ENCODE results near the gene CA6. TPM values are rescaled to one million over a fixed set of nuclear protein-coding genes. Genes with fewer than 3 reads are reported as not detected.

CA6 gene
- total RNA-seq, 2 donors from 2014 or later = not detected

- intact Hi-C loops (cut with DNase I) = loop anchor here (5.0 kb wide), 2 partner anchors 91 to 94 kb away; no protein-coding TSS in a partner anchor
- Histone ChIP-seq H3K4me3 (no peak overlapping the region), H3K36me3 (no peaks in the 10 kb centered on the region), H3K27ac (no peak overlapping the region), H3K9ac (ENCODE audit: low read depth in 2 of 2, low read length in 2 of 2) (no peak overlapping the region), H3K4me1 (no peaks in the 10 kb centered on the region), H3K27me3 (no peaks in the 10 kb centered on the region), H3K9me3 (no peaks in the 10 kb centered on the region)
- TF ChIP-seq CTCF (IDR thresholded peaks at IDR 0.05) = no peak
- no peak for DNase-seq
Measured at GRCh38 chr1:9008236-9008635, 62.6 kb downstream of the CA6 start.

DNA sequence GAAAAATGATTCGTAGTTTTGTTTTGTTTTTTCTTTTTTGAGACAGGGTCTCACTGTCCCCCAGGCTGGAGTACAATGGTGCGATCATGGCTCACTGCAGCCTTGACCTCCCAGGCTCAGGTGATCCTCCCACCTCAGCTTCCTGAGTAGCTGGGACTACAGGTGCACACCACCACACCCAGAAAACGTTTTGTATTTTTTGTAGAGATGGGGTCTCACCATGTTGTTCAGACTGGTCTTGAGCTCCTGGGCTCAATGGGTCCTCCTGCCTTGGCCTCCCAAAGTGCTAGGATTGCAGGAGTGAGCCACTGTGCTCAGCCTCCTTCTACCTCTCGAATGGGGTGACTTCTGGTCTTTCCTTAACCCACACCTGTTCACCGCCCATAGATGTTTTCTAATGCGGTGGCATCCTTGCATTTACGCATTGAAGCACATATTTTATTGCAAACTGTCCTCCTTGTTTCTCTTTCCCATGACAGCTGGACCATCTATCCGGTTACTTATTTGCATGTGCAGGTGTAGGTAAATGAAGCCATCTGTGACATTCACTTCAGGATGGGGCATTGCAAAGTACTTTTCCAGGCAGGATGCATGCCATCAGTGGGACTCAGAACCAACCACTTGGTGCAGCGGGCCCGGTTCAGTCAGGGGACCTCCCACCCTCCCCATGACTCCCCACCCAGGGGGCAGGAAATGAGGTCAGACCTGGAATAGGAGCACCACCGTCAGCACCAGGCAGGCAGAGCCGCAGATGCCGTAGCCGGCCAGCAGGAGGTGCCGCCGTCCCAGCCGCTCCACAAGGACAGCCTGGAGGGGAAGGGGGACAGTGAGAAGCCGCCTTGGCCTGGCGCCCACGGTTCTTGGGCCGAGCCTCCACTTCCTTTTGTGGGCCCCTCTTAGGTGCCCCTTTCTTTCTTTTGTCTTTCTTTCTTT lies 64.0 kb downstream of the CA6 start:
- H3K36me3 ChIP-seq = no peaks in the 10 kb centered on the region
- H3K9me3 ChIP-seq = no peaks in the 10 kb centered on the region
- H3K27ac ChIP-seq = no peak overlapping the region
- H3K4me3 ChIP-seq = no peak overlapping the region
- peak; percentile 47 for TF ChIP-seq CTCF (IDR thresholded peaks at IDR 0.05)
- no peaks in the 10 kb centered on the region for H3K27me3 ChIP-seq
- no peak overlapping the region for H3K9ac ChIP-seq (ENCODE audit: low read depth in 2 of 2, low read length in 2 of 2)
- no peaks in the 10 kb centered on the region for H3K4me1 ChIP-seq
- intact Hi-C loops (cut with DNase I) = loop anchor here (5.0 kb wide), 2 partner anchors 92 to 93 kb away; no protein-coding TSS in a partner anchor
- DNase-seq = no peak

GRCh38 chr1:9010781-9011323 lies 65.2 kb downstream of the CA6 start:
- Histone ChIP-seq H3K36me3 (no peaks in the 10 kb centered on the region), H3K27ac (no peak overlapping the region), H3K4me3 (no peak overlapping the region), H3K27me3 (no peaks in the 10 kb centered on the region), H3K4me1 (no peaks in the 10 kb centered on the region), H3K9ac (ENCODE audit: low read depth in 2 of 2, low read length in 2 of 2) (no peak overlapping the region), H3K9me3 (no peaks in the 10 kb centered on the region)
- TF ChIP-seq CTCF (IDR thresholded peaks at IDR 0.05) = no peak
- intact Hi-C loops (cut with DNase I) = no loop called here
- peak; percentile 36 for DNase-seq

DNA sequence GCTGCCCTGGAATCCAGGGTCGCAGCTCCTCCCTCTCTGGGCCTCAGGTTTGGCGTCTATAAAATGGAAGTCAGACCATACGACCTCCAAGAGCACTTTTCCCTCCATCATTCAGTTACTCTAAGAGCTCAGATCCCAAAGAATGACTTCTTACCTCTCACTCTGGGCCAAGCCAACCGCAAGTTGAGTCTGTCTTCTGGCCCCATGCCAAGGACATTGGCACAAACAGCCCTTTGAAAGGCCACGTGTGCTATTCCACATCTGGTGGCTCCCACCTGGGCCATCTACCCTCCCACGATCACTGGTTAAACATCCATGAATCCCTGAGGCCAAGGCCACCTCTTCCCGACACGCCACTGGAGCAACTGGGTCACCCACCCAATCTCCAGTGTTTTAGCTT lies 68.2 kb downstream of the CA6 start:
- no peak overlapping the region for H3K27ac ChIP-seq
- intact Hi-C loops (cut with DNase I) = no loop called here

More for the DNA sequence above, 68.2 kb downstream of the CA6 start:
- Histone ChIP-seq H3K4me1 (no peaks in the 10 kb centered on the region), H3K9ac (ENCODE audit: low read depth in 2 of 2, low read length in 2 of 2) (no peak overlapping the region), H3K36me3 (no peaks in the 10 kb centered on the region), H3K9me3 (no peaks in the 10 kb centered on the region), H3K27me3 (no peaks in the 10 kb centered on the region), H3K4me3 (no peak overlapping the region)
- TF ChIP-seq CTCF (IDR thresholded peaks at IDR 0.05) = no peak
- DNase-seq = no peak

All from colonic mucosa (tissue), 4 donors.